ENCODE results near the gene TNS1. TPM values are rescaled to one million over a fixed set of nuclear protein-coding genes. Genes with fewer than 3 reads are reported as not detected.
A peak's percentile ranks its signal among the peaks of the same experiment; 100 is the strongest.

TNS1 gene
- total and polyA plus RNA-seq, 10 of the 15 experiments (the other 5 are each of a cell fraction or from before 2014, with no cell fraction given) = 0.05 to 0.44 TPM; not detected in 8

GRCh38 chr2:217791551-217791950, 211.2 kb downstream of the TNS1 start (continued):
- TF ChIP-seq STAT3 (IDR thresholded peaks at IDR 0.05; ENCODE audit: low read depth, low read length) (no peak), SMC3 (IDR thresholded peaks at IDR 0.05; ENCODE audit: borderline replicate concordance, low read length) (no peak), STAT1 (conservative IDR thresholded peaks at IDR 0.05) (no peak), SMARCA5 (IDR thresholded peaks at IDR 0.05) (no peak), ZNF592 (IDR thresholded peaks at IDR 0.05) (no peak), NR2C1 (IDR thresholded peaks at IDR 0.05) (no peak)

GRCh38 chr2:217790681-217791392, 212.0 kb downstream of the TNS1 start:
- DNase-seq (ENCODE audit: low read depth, low spot score) = no peak
- Histone ChIP-seq H3K4me2 (ENCODE audit: control insufficient read depth, insufficient read depth) (no peak overlapping the region), H4K20me1 (ENCODE audit: control insufficient read depth, insufficient read depth) (no peaks in the 10 kb centered on the region), H3K9ac (ENCODE audit: control insufficient read depth, insufficient read depth, low read length) (no peak overlapping the region), H3K27ac (ENCODE audit: control insufficient read depth, insufficient read depth) (no peak overlapping the region), H3K4me1 (ENCODE audit: control insufficient read depth, insufficient read depth, low read length) (peaks cover 3% of the 10 kb centered on the region; the same call in 1 of the 2 replicates), H3K36me3 (ENCODE audit: control insufficient read depth in 2 of 2, insufficient read depth in 2 of 2, low read length in 1 of 2) (no peaks in the 10 kb centered on the region), H3K4me3 (no peak overlapping the region), H3K27me3 (replicated peaks in 1 of 2; ENCODE audit: control insufficient read depth in 2 of 2, insufficient read depth in 2 of 2, low read length in 1 of 2) (no peaks in the 10 kb centered on the region), H2AFZ (ENCODE audit: control insufficient read depth, low read depth, low read length) (peak overlapping the region; percentile 92), H3K9me3 (replicated peaks; ENCODE audit: control insufficient read depth, insufficient read depth, low read length) (no peaks in the 10 kb centered on the region), H3K79me2 (ENCODE audit: control insufficient read depth, insufficient read depth, low read length) (no peaks in the 10 kb centered on the region)
- no peak for ATAC-seq
- ChIA-PET CTCF (interaction anchor here (0.6 to 9.0 kb wide), 14 partner anchors 9 to 994 kb away, joined by 3 to 86 read pairs (median 4); partner anchors contain the start of gene RUFY4), POLR2A (no interaction called here), RAD21 (ENCODE audit: unreplicated experiment) (interaction anchor here (0.8 to 4.6 kb wide), 2 partner anchors 95 to 278 kb away, joined by 3 to 24 read pairs; partner anchors contain the start of gene RUFY4), SMC1A (ENCODE audit: uncharacterized antibody, unreplicated experiment) (interaction anchor here (0.6 to 4.6 kb wide), 4 partner anchors 13 to 119 kb away, joined by 3 to 30 read pairs (median 3); no protein-coding TSS in a partner anchor)
- intact Hi-C loops (cut with micrococcal nuclease; ENCODE audit: unreplicated experiment) = no loop called here
- no TSS peak for BruUV-seq (replicated peaks)
- 35% methylated on average over 5 of the region's 5 CpGs for WGBS (ENCODE audit: insufficient coverage, insufficient replicate concordance, low lambda C conversion rate, missing lambda C conversion rate)
- in situ Hi-C loops (cut with MboI) = loop anchor here (5.0 kb wide), 3 partner anchors 96 to 276 kb away; partner anchors contain the start of gene RUFY4
- TF ChIP-seq POLR2A (IDR thresholded peaks at IDR 0.05; ENCODE audit: low read depth, low read length) (no peak), PAX5 (IDR thresholded peaks at IDR 0.05; ENCODE audit: borderline replicate concordance, low read depth, low read length) (no peak), TCF12 (IDR thresholded peaks at IDR 0.05; ENCODE audit: low read depth, low read length) (no peak), ZBTB40 (IDR thresholded peaks at IDR 0.05; ENCODE audit: borderline replicate concordance) (no peak), BCL3 (IDR thresholded peaks at IDR 0.05; ENCODE audit: borderline replicate concordance, insufficient read depth, low read depth, low read length, poor library complexity, severe bottlenecking) (peak; percentile 36)
- FAIRE-seq = peak; percentile 23
